ENCODE results near the gene HNF4A.

HNF4A gene

DNA sequence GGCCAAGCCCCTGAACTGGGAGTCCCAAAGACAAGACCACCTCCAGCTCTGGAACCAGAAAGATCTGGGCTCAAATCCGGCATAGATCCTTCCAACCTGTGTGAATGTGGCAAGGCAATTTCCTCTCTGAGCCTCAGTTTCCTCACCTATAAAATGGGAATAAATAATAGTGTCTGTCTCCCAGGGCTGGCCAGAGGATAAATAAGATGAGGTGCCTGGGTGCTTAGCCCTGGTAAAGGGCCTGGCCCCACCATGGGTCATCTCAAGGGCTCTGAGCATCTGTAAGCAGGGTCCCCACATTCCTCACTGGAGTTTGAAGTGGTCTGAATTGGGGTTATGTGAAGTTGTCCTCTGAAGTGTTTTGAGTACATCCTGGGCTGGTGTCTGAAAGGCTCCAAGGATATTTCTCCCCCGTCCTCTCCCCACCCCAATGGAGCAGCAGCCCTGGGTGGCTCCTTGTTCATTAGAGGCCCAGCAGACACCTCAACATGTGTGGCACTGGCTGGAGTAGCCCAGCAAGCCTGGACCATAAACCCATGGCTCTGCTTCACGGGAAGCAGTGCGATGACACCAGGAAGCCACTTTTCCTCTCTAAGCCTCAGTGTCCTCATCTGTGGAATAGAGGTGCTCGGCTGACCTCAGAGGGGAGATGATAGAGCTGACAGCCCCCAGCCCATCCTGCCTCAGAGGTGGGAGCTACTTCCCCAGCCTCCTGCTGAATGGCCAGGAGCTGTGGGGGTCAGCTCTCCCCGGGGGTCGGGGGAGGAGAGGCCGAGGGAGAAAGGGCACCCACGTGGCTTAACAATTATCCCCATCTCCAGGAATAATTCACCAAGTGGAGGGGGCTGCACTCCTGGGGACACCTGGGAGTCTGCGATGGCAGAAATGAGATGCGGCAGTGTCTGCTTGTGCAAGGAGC, 48.0 kb downstream of the HNF4A start:
- Histone ChIP-seq H3K23ac (ENCODE audit: low read length) (no peak overlapping the region), H3K27ac (ENCODE audit: low read depth, low read length) (no peak overlapping the region), H3K4ac (ENCODE audit: low read depth, low read length) (no peak overlapping the region), H3K27me3 (ENCODE audit: insufficient read depth, low read length, poor library complexity) (no peaks in the 10 kb centered on the region), H3K9ac (ENCODE audit: low read length) (no peak overlapping the region), H3K79me2 (ENCODE audit: control insufficient read depth, insufficient read depth, low read length) (no peaks in the 10 kb centered on the region), H2AK5ac (ENCODE audit: low read length) (no peak overlapping the region), H3K18ac (ENCODE audit: low read length) (no peak overlapping the region), H3K79me1 (ENCODE audit: low read length) (no peaks in the 10 kb centered on the region), H3K4me3 (ENCODE audit: low read length) (no peak overlapping the region), H2BK15ac (replicated peaks; ENCODE audit: low read depth) (no peak overlapping the region), H3K4me2 (ENCODE audit: low read length) (no peak overlapping the region), H4K5ac (ENCODE audit: low read length) (no peak overlapping the region), H3K56ac (ENCODE audit: low read length) (no peak overlapping the region), H2BK5ac (ENCODE audit: low read length) (no peak overlapping the region), H2BK120ac (ENCODE audit: low read depth, low read length) (no peak overlapping the region), H3K36me3 (ENCODE audit: control insufficient read depth, insufficient read depth, low read length) (no peaks in the 10 kb centered on the region), H4K8ac (ENCODE audit: low read depth, low read length) (no peak overlapping the region), H3K4me1 (ENCODE audit: control insufficient read depth, low read depth, low read length) (no peaks in the 10 kb centered on the region)
- no peak for DNase-seq
- no CpG with 5 or more reads among the region's 11 CpGs for WGBS (ENCODE audit: extremely low coverage, insufficient coverage, low lambda C conversion rate)

DNA sequence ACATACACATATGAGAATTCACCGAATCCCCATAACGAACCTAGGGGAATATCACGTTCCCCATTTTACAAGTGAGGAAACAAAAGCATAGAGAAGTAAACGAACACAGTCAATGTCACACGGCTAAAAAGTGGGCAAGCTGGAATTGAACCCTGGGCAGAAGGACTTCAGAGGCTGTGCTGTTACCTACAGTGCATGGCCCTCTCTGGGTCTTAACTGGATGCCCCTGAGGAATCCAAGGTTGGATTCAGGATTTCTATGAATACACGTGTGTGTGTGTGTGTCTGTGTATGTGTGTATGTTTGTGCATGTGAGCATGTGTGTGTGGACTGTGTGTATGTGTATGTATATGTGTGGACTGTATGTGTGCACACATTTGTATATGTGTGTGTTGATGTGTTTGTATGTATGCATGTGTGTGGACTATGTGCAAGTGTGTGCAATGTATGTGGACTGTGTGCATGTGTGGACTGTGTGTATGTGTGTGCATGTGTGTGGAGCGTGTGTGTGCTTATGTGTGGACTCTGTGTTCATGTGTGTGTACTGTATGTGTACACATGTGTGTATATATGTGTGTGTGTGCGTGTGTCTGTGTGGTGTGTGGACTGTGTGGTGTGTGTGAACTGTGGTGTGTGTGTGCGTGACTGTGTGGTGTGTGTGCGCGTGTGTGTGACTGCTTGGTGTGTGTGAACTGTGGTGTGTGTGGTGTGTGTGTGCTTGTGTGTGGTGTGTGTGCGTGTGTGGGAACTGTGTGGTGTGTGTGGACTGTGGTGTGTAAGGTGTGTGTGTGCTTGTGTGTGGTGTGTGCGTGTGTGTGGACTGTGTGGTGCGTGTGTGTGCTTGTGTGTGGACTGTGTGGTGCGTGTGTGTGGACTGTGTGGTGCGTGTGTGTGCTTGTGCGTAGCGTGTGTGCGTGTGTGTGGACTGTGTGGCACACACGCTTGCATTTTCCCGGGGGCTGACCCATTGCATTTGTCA, 49.0 kb downstream of the HNF4A start:
- DNase-seq = no peak
- Histone ChIP-seq H3K4me1 (ENCODE audit: control insufficient read depth, low read depth, low read length) (no peaks in the 10 kb centered on the region), H2BK15ac (replicated peaks; ENCODE audit: low read depth) (no peak overlapping the region), H3K36me3 (ENCODE audit: control insufficient read depth, insufficient read depth, low read length) (no peaks in the 10 kb centered on the region), H3K79me2 (ENCODE audit: control insufficient read depth, insufficient read depth, low read length) (no peaks in the 10 kb centered on the region), H2AK5ac (ENCODE audit: low read length) (no peak overlapping the region), H3K18ac (ENCODE audit: low read length) (no peak overlapping the region), H3K56ac (ENCODE audit: low read length) (no peak overlapping the region), H3K27me3 (ENCODE audit: insufficient read depth, low read length, poor library complexity) (no peaks in the 10 kb centered on the region), H4K5ac (ENCODE audit: low read length) (no peak overlapping the region), H2BK120ac (ENCODE audit: low read depth, low read length) (no peak overlapping the region), H3K27ac (ENCODE audit: low read depth, low read length) (no peak overlapping the region), H3K9ac (ENCODE audit: low read length) (no peak overlapping the region), H3K4me3 (ENCODE audit: low read length) (no peak overlapping the region), H4K8ac (ENCODE audit: low read depth, low read length) (no peak overlapping the region), H2BK5ac (ENCODE audit: low read length) (no peak overlapping the region), H3K23ac (ENCODE audit: low read length) (peak overlapping the region; percentile 6), H3K79me1 (ENCODE audit: low read length) (no peaks in the 10 kb centered on the region), H3K4me2 (ENCODE audit: low read length) (no peak overlapping the region), H3K4ac (ENCODE audit: low read depth, low read length) (no peak overlapping the region)
- WGBS (ENCODE audit: extremely low coverage, insufficient coverage, low lambda C conversion rate) = no CpG with 5 or more reads among the region's 21 CpGs

DNA sequence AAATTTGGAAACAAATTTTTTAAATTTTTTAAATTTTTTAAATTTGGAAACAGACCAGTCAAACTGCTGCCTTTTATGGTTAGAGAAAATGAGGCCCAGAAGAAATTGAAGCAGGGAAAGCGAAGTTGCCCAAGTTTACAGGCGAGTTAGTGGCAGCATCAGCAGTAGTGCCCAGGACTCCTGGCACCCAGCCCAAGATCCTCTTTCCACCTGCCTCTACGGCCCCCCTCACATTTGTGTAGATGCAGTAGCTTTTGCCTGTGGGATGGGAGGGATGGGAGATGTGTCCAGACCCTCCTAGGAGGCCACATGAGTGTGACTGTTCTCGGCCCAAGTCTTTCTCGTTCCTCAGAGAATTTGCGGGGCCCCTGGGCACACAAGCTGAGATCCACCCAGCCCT, 49.8 kb downstream of the HNF4A start:
- Histone ChIP-seq H3K4me2 (ENCODE audit: low read length) (no peak overlapping the region), H3K4me3 (ENCODE audit: low read length) (no peak overlapping the region)

GRCh38 chr20:44405785-44406571, 50.5 kb downstream of the HNF4A start:
- Histone ChIP-seq H3K4me2 (ENCODE audit: low read length) (no peak overlapping the region), H3K36me3 (ENCODE audit: control insufficient read depth, insufficient read depth, low read length) (no peaks in the 10 kb centered on the region), H3K4me3 (ENCODE audit: low read length) (no peak overlapping the region), H2BK15ac (replicated peaks; ENCODE audit: low read depth) (no peak overlapping the region), H3K56ac (ENCODE audit: low read length) (no peak overlapping the region), H4K5ac (ENCODE audit: low read length) (no peak overlapping the region), H3K4me1 (ENCODE audit: control insufficient read depth, low read depth, low read length) (no peaks in the 10 kb centered on the region), H3K9ac (ENCODE audit: low read length) (no peak overlapping the region), H4K8ac (ENCODE audit: low read depth, low read length) (no peak overlapping the region), H3K79me1 (ENCODE audit: low read length) (no peaks in the 10 kb centered on the region), H3K18ac (ENCODE audit: low read length) (no peak overlapping the region), H3K27me3 (ENCODE audit: insufficient read depth, low read length, poor library complexity) (no peaks in the 10 kb centered on the region), H3K79me2 (ENCODE audit: control insufficient read depth, insufficient read depth, low read length) (no peaks in the 10 kb centered on the region), H2BK120ac (ENCODE audit: low read depth, low read length) (no peak overlapping the region), H2AK5ac (ENCODE audit: low read length) (no peak overlapping the region), H2BK5ac (ENCODE audit: low read length) (no peak overlapping the region), H3K23ac (ENCODE audit: low read length) (no peak overlapping the region), H3K27ac (ENCODE audit: low read depth, low read length) (no peak overlapping the region), H3K4ac (ENCODE audit: low read depth, low read length) (no peak overlapping the region)
- no CpG with 5 or more reads among the region's 20 CpGs for WGBS (ENCODE audit: extremely low coverage, insufficient coverage, low lambda C conversion rate)
- no peak for DNase-seq

More for the DNA sequence above, 49.8 kb downstream of the HNF4A start:
- no peak overlapping the region for H3K9ac ChIP-seq (ENCODE audit: low read length)
- no peaks in the 10 kb centered on the region for H3K27me3 ChIP-seq (ENCODE audit: insufficient read depth, low read length, poor library complexity)
- no peaks in the 10 kb centered on the region for H3K79me2 ChIP-seq (ENCODE audit: control insufficient read depth, insufficient read depth, low read length)
- H3K4me1 ChIP-seq (ENCODE audit: control insufficient read depth, low read depth, low read length) = no peaks in the 10 kb centered on the region
- no peak overlapping the region for H3K56ac ChIP-seq (ENCODE audit: low read length)
- H2BK15ac ChIP-seq (replicated peaks; ENCODE audit: low read depth) = no peak overlapping the region
- H3K79me1 ChIP-seq (ENCODE audit: low read length) = no peaks in the 10 kb centered on the region
- no peak overlapping the region for H4K8ac ChIP-seq (ENCODE audit: low read depth, low read length)
- no peak overlapping the region for H2AK5ac ChIP-seq (ENCODE audit: low read length)
- H3K23ac ChIP-seq (ENCODE audit: low read length) = no peak overlapping the region
- no peaks in the 10 kb centered on the region for H3K36me3 ChIP-seq (ENCODE audit: control insufficient read depth, insufficient read depth, low read length)
- no peak overlapping the region for H2BK5ac ChIP-seq (ENCODE audit: low read length)
- H3K4ac ChIP-seq (ENCODE audit: low read depth, low read length) = no peak overlapping the region
- no peak overlapping the region for H4K5ac ChIP-seq (ENCODE audit: low read length)
- no peak for DNase-seq
- no CpG with 5 or more reads among the region's 6 CpGs for WGBS (ENCODE audit: extremely low coverage, insufficient coverage, low lambda C conversion rate)
- no peak overlapping the region for H3K27ac ChIP-seq (ENCODE audit: low read depth, low read length)
- H2BK120ac ChIP-seq (ENCODE audit: low read depth, low read length) = no peak overlapping the region
- no peak overlapping the region for H3K18ac ChIP-seq (ENCODE audit: low read length)

DNA sequence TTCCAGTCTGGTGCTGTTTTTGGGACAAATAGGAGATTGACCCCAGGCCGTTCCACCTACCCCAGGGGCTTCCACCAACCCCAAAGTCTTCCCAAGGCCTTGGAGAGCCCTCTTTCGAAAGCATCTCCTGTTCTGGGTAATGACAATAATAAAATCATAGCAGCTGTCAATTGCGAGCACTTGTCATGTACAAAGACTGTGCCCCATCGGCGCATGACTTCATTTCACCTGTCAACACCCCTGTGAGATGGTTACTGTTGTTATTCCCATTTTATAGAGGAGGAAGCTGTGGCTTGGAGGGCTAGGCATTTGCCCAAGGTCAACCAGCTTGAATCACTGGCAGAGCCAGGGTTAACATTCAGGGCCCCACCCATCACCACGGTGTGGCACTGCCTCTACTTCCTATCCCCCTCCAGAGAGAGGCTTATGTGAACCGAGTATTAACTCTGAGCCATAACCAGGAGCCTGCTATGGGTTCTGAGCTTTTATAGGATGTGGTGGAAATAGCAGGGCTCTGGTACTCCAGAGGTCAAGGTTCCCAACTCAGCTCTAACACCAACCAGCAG, 51.2 kb downstream of the HNF4A start:
- no CpG with 5 or more reads among the region's 7 CpGs for WGBS (ENCODE audit: extremely low coverage, insufficient coverage, low lambda C conversion rate)
- H3K4me2 ChIP-seq (ENCODE audit: low read length) = no peak overlapping the region
- no peaks in the 10 kb centered on the region for H3K27me3 ChIP-seq (ENCODE audit: insufficient read depth, low read length, poor library complexity)
- H2BK120ac ChIP-seq (ENCODE audit: low read depth, low read length) = no peak overlapping the region
- no peaks in the 10 kb centered on the region for H3K4me1 ChIP-seq (ENCODE audit: control insufficient read depth, low read depth, low read length)
- H3K79me1 ChIP-seq (ENCODE audit: low read length) = no peaks in the 10 kb centered on the region
- no peak for DNase-seq
- H3K27ac ChIP-seq (ENCODE audit: low read depth, low read length) = no peak overlapping the region
- H3K9ac ChIP-seq (ENCODE audit: low read length) = no peak overlapping the region
- no peak overlapping the region for H4K8ac ChIP-seq (ENCODE audit: low read depth, low read length)
- H2BK5ac ChIP-seq (ENCODE audit: low read length) = no peak overlapping the region
- H3K36me3 ChIP-seq (ENCODE audit: control insufficient read depth, insufficient read depth, low read length) = no peaks in the 10 kb centered on the region
- H4K5ac ChIP-seq (ENCODE audit: low read length) = no peak overlapping the region
- no peak overlapping the region for H3K18ac ChIP-seq (ENCODE audit: low read length)
- H3K23ac ChIP-seq (ENCODE audit: low read length) = no peak overlapping the region
- H3K4ac ChIP-seq (ENCODE audit: low read depth, low read length) = no peak overlapping the region
- H3K4me3 ChIP-seq (ENCODE audit: low read length) = no peak overlapping the region
- H3K56ac ChIP-seq (ENCODE audit: low read length) = no peak overlapping the region
- H2BK15ac ChIP-seq (replicated peaks; ENCODE audit: low read depth) = no peak overlapping the region
- no peak overlapping the region for H2AK5ac ChIP-seq (ENCODE audit: low read length)
- no peaks in the 10 kb centered on the region for H3K79me2 ChIP-seq (ENCODE audit: control insufficient read depth, insufficient read depth, low read length)
